ENCODE measurements around the gene AGXT2.
"Not testable (repeated sequence)": the region's sequence is repeated elsewhere in the genome, so short reads cannot be mapped to it uniquely, and the experiment has no call there.

Gene AGXT2

DNA sequence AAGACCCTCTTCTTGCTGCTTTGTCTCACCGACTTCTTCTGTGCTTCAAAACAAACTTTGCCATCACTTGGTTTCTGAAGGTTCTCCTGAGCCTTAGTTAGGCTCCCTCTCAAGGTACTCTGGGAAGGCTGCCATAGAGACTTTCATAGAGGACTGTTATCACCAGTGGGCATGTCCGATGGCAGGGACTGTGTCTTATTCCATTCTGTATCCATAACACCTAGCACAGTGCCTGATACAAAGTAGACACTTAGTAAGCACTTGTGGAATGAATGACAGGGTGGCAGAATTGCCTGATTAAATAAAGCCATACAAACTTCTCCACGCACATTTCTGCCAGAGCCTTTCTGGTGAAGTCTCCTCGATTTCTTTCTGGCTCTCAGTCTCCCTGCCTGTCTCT, 32.7 kb downstream of the AGXT2 start:
- DNase-seq (ENCODE audit: low read depth in 2 of 2), result no peak

DNA sequence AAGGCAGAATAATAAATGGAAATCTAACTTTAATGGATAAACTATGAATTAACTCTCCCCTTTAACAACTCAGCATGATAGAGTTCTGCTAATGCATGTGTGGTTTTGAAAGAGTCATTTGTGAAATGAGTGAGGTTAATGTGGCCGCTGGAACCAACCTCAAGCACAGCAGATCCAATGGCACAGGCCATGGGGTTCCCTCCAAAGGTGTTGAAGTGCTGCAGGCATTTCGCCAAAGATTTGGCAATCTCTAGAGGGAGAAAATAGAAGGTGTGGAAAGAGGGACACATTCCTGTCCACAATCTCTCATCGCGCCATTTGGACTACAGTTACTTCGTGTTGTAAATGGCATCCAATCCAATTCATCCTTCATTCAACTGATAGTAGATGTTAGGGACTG, 35.0 kb downstream of the AGXT2 start:
- no peak for DNase-seq (ENCODE audit: low read depth in 2 of 2)

DNA sequence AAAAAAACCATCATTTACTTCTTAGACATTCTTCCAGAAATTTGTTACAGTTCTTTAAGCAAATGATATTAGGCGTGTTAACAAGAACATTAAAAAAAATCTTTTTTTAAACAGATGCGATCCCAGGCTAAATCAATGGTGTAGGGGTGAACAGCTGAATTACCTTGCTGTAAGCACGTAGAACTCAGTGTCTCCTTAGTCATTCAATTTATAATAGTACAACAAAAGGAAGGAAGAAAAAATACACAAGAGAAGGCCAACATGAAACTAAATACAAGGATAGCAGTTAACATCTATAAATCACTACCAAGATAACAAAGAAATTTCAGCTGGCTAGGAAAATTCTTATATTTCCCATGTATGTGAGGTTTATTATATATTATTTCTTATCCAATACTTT, 35.4 kb downstream of the AGXT2 start:
- no peak for DNase-seq (ENCODE audit: low read depth in 2 of 2)

GRCh38 chr5:35010676-35011075, 37.1 kb downstream of the AGXT2 start:
- DNase-seq (ENCODE audit: low read depth in 2 of 2), result no peak

- DNase-seq (ENCODE audit: low read depth in 2 of 2), result no peak
These were observed 38.1 kb downstream of the AGXT2 start for GRCh38 chr5:35009657-35010056.

DNA sequence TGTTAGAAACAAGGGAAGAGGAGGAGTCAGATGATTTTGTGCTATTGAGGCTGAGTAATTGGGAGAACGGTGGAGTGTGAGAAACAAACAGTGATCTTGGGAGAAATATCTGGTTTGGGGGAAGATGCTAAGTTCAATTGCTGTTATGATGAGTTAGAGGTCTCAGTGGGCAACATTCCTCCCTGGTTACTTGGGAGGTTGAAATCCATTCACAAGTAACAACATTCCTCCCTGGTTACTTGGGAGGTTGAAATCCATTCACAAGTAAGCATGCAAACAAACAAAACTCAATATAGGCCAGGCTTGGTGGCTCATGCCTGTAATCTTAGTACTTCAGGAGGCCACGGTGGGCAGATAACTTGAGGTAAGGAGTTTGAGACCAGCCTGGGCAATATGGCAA, 38.7 kb downstream of the AGXT2 start:
- no peak for DNase-seq (ENCODE audit: low read depth in 2 of 2)

GRCh38 chr5:35004771-35005170, 43.0 kb downstream of the AGXT2 start:
- DNase-seq (ENCODE audit: low read depth in 2 of 2), result no peak

- DNase-seq (ENCODE audit: low read depth in 2 of 2), result no peak
These were observed 43.5 kb downstream of the AGXT2 start for GRCh38 chr5:35004200-35004599.

DNA sequence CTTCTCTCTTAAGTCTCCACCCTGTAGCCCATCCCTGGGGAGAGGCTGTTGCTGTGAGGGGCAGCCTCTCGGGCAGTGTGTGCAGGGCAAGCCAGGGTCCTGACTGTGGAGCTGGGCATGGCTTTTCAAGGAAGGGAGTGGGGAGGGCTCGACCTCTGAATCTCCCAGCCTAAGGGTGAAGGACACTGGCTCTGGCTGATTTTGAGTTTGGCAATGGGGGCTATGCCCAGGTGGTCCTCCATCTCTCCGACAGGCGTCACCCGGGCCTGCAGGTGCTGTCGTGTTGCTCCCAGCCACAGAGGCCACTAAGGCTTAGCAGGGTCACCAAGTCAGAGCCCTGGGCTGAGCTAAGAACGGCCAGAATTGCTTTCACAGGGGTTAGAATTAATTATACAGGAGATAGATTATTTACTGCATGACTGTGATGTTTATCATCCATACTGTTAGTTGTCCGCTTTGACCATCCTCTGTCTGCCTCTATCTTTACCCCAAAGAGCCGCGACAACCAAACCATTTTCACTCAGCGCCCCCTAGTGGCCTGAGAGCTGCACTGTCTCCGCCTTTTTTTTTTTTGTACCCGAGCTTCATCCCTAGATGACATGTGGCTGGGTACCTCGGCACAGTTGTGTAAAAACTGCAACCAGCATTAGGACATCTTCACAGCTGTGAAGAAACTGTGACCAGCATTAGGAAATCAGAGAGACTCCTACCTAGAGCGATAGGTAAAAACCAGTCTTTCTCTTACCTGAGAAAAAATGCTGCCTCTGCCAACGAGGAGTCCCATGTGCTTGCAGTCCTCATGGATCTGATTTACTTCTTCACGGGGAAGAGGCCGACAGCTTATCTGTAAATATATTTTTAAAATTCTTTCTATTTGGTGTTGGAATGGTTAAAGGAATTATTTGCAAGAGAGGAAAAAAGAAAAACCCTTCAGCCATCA, 44.5 kb downstream of the AGXT2 start:
- DNase-seq (ENCODE audit: low read depth in 2 of 2), result peak in 1 of 2 donors; percentile 9

- no peak for DNase-seq (ENCODE audit: low read depth in 2 of 2)
These were observed 45.3 kb downstream of the AGXT2 start for GRCh38 chr5:35002459-35002858.

DNA sequence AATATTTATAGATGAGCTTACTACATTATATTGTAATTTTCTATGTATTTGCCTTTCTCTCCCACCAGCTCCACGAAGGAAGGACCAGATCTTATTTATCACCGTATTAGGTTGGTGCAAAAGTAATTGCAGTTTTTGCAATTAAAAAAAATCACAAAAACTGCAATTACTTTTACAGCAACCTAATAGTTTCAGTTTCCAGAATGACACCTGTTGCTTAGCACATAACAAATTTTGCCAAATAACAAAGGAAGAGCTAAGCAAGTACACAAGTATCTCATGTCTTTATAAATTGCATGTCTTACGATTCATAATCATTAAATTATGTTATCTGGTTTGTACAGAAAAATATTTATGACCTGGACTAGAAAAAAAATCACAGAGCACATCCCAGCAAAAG, 45.9 kb downstream of the AGXT2 start:
- DNase-seq (ENCODE audit: low read depth in 2 of 2), result no peak

- no peak for DNase-seq (ENCODE audit: low read depth in 2 of 2)
These were observed 49.5 kb downstream of the AGXT2 start for GRCh38 chr5:34998058-34998789.

- no peak for DNase-seq (ENCODE audit: low read depth in 2 of 2)
These were observed 51.5 kb downstream of the AGXT2 start for GRCh38 chr5:34996261-34996660.

- no peak for DNase-seq (ENCODE audit: low read depth in 2 of 2)
These were observed 53.8 kb downstream of the AGXT2 start for GRCh38 chr5:34993951-34994350.

DNA sequence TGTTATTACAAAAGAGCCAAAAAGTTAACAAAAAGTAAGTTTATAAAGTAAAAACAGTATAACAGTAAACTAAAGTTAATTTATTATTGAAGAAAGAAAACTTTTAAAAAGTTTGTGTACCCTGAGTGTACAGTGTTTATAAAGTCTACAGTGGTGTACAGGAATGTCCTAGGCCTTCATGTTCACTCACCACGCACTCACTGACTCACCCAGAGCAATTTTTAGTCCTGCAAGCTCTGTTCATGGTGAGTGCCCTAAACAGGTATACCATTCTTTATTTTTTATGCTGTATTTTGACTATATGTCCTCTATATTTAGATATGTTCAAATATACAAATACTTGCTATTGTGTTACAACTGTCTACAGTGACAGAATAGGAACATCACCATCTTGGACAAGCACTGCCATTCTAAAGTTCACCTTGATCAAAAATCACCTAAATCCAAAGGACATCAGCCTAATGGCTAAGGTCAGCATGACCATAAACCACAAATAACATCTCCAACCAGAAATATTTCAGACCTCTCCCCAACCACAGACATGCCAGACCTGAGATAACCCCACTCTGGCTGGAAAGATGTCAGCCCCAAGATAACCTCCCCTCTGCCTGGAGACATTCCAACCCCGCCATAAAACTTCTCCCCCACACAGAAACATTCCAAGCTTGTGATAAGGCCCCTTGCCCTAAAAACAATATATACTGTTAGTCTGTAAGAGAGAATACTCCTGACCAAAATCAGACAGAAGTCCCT, 56.1 kb downstream of the AGXT2 start:
- no peak for DNase-seq (ENCODE audit: low read depth in 2 of 2)

GRCh38 chr5:34986965-34987364, 60.8 kb downstream of the AGXT2 start:
- no peak for DNase-seq (ENCODE audit: low read depth in 2 of 2)

- no peak for DNase-seq (ENCODE audit: low read depth in 2 of 2)
These were observed 64.9 kb downstream of the AGXT2 start for GRCh38 chr5:34982823-34983222.

- no peak for DNase-seq (ENCODE audit: low read depth in 2 of 2)
These were observed 69.1 kb downstream of the AGXT2 start for GRCh38 chr5:34978681-34979080.

GRCh38 chr5:34977934-34978613, 69.7 kb downstream of the AGXT2 start:
- no peak for DNase-seq (ENCODE audit: low read depth in 2 of 2)

- no peak for DNase-seq (ENCODE audit: low read depth in 2 of 2)
These were observed 71.4 kb downstream of the AGXT2 start for GRCh38 chr5:34976347-34976746.

GRCh38 chr5:34971655-34972054, 76.1 kb downstream of the AGXT2 start:
- not testable (repeated sequence) for DNase-seq (ENCODE audit: low read depth in 2 of 2)

DNA sequence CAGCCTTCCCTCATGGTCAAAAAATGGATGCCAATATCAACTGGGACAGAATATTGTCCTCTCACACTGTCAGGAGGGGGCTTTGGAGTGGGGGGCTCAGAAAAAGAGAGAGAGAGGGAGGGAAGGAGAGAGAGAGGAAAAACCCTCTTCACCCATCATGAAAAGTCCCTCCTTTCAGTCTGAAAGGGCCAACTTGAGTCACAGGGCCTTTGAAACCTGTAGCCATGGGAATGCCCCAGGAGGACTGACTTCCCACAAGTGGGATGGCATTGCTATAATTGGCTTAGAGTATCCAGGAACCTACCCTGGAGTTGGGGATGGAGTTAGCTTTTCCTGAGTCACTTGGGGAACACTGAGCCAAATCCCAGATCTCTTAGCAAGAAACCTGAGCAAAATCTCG, 77.2 kb downstream of the AGXT2 start:
- no peak for DNase-seq (ENCODE audit: low read depth in 2 of 2)
